DOHH2 (cell line): ENCODE data around the gene RBP7.

ENCODE experiments used
- H3F3A ChIP-seq: fragments of 200-600 bp; sonication (generic), shearing (Covaris generic); 2 replicates; pipeline ENCODE4 v1.6.0; 2016; ENCODE audit warnings: antibody characterized with exemption, mild to moderate bottlenecking; ENCODE audit not compliant: control insufficient read depth, insufficient read depth
- H3K27ac ChIP-seq: fragments of 200-600 bp; sonication (generic); 2 replicates; pipeline ENCODE4 v1.5.1; 2014; ENCODE audit warnings: low read depth, mild to moderate bottlenecking, low read length, moderate library complexity
- H3K27me3 ChIP-seq: fragments of 200-600 bp; sonication (generic); 2 replicates; pipeline ENCODE4 v1.6.1; 2014; ENCODE audit warnings: mild to moderate bottlenecking, low read length, mixed read lengths; ENCODE audit not compliant: control insufficient read depth
- H3K36me3 ChIP-seq: fragments of 200-600 bp; sonication (generic); 2 replicates; pipeline ENCODE4 v1.6.1; 2014; ENCODE audit warnings: mild to moderate bottlenecking, low read length, moderate library complexity, mixed read lengths; ENCODE audit not compliant: control insufficient read depth
- H3K4me1 ChIP-seq: fragments of 200-600 bp; sonication (generic); 2 replicates; pipeline ENCODE4 v1.6.1; 2014; ENCODE audit warnings: mild to moderate bottlenecking, low read length, mixed read lengths; ENCODE audit not compliant: control insufficient read depth
- H3K4me2 ChIP-seq: fragments of 200-600 bp; sonication (generic); 2 replicates; pipeline ENCODE4 v1.6.0; 2014; ENCODE audit warnings: mild to moderate bottlenecking, low read length, moderate library complexity
- H3K4me3 ChIP-seq: fragments of 200-600 bp; sonication (generic); 2 replicates; pipeline ENCODE4 v1.5.1; 2014; ENCODE audit warnings: mild to moderate bottlenecking, low read length, mixed read lengths
- H3K79me2 ChIP-seq: fragments of 200-600 bp; sonication (generic); 2 replicates; pipeline ENCODE4 v1.6.1; 2014; ENCODE audit warnings: mild to moderate bottlenecking, low read length, mixed read lengths; ENCODE audit not compliant: control insufficient read depth
- H3K9me2 ChIP-seq: fragments of 200-600 bp; sonication (generic); replicated peaks from 2 replicates; pipeline ENCODE4 v1.6.1; 2014; ENCODE audit warnings: mild to moderate bottlenecking, low read length, mixed read lengths; ENCODE audit not compliant: control insufficient read depth
- H3K9me3 ChIP-seq: fragments of 200-600 bp; sonication (generic); 2 replicates; pipeline ENCODE4 v1.6.1; 2014; ENCODE audit warnings: antibody characterized with exemption, low read length, mixed read lengths; ENCODE audit not compliant: control insufficient read depth, insufficient read depth
- H4K20me1 ChIP-seq: fragments of 200-600 bp; sonication (generic); 2 replicates; pipeline ENCODE4 v1.6.0; 2014; ENCODE audit warnings: low read depth, mild to moderate bottlenecking, antibody characterized with exemption, low read length, moderate library complexity; ENCODE audit not compliant: control insufficient read depth, insufficient read depth
- CTCF ChIP-seq: fragments of 200-600 bp; sonication (generic); IDR thresholded peaks from one replicate; pipeline ENCODE4 v1.5.1; 2014; ENCODE audit warnings: antibody characterized with exemption, mild to moderate bottlenecking, low read depth, low read length; ENCODE audit not compliant: poor library complexity, severe bottlenecking
- EZH2phosphoT487 ChIP-seq: fragments of 200-600 bp; sonication (generic); IDR thresholded peaks from 2 replicates; pipeline ENCODE4 v1.6.1; 2017; ENCODE audit warnings: borderline replicate concordance, mild to moderate bottlenecking, antibody characterized with exemption, low read length, moderate library complexity, mixed read lengths

RBP7 gene

GRCh38 chr1:9989773-9990172, 7.3 kb upstream of the RBP7 start:
- H3K36me3 ChIP-seq: no peaks in the 10 kb centered on the region
- H3K9me3 ChIP-seq: no peaks in the 10 kb centered on the region
- H3K4me2 ChIP-seq: no peak overlapping the region
- H3K4me3 ChIP-seq: no peak overlapping the region
- no peaks in the 10 kb centered on the region for H3K4me1 ChIP-seq
- H3K79me2 ChIP-seq: no peaks in the 10 kb centered on the region
- H4K20me1 ChIP-seq: no peaks in the 10 kb centered on the region
- TF ChIP-seq CTCF (no peak), EZH2phosphoT487 (no peak)
- H3K27ac ChIP-seq: no peak overlapping the region
- H3K9me2 ChIP-seq: no peaks in the 10 kb centered on the region
- no peaks in the 10 kb centered on the region for H3F3A ChIP-seq
- peaks cover 3% of the 10 kb centered on the region; the same call in 1 of the 2 replicates for H3K27me3 ChIP-seq

DNA sequence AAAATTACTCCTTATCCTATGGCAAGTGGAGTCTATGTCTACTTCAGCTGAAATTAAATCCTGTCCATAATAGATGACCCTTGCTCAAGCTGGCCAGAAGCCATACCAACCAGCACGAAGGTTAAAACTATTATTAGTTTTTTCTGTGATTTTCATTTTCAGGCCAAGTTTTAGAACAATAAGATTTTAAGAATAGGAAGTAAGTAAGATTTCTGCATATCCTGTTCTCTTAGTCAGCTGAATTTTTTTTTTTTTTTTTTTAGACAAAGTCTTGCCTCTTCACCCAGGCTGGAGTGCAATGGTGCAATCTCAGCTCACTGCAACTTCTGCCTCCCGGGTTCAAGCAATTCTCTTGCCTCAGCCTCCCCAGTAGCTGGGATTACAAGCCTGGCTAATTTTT, 6.1 kb upstream of the RBP7 start:
- Histone ChIP-seq H3K9me3 (no peaks in the 10 kb centered on the region), H3K9me2 (no peaks in the 10 kb centered on the region), H3F3A (no peaks in the 10 kb centered on the region), H3K27ac (no peak overlapping the region), H3K4me1 (no peaks in the 10 kb centered on the region), H3K4me3 (no peak overlapping the region), H3K4me2 (no peak overlapping the region), H3K27me3 (peaks cover 3% of the 10 kb centered on the region; the same call in 1 of the 2 replicates), H3K36me3 (no peaks in the 10 kb centered on the region), H3K79me2 (no peaks in the 10 kb centered on the region), H4K20me1 (no peaks in the 10 kb centered on the region)
- TF ChIP-seq EZH2phosphoT487 (no peak), CTCF (no peak)

GRCh38 chr1:9992910-9993309, 4.1 kb upstream of the RBP7 start:
- no peaks in the 10 kb centered on the region for H3K9me2 ChIP-seq
- H3F3A ChIP-seq: no peaks in the 10 kb centered on the region
- H4K20me1 ChIP-seq: 0 out of 2 replicates have a peak, but pooled peaks cover 3% of the 10 kb centered on the region
- no peaks in the 10 kb centered on the region for H3K4me1 ChIP-seq
- no peaks in the 10 kb centered on the region for H3K36me3 ChIP-seq
- no peaks in the 10 kb centered on the region for H3K79me2 ChIP-seq
- peaks cover 10% of the 10 kb centered on the region for H3K27me3 ChIP-seq
- H3K4me3 ChIP-seq: no peak overlapping the region
- TF ChIP-seq CTCF: no peak
- TF ChIP-seq EZH2phosphoT487: no peak
- H3K4me2 ChIP-seq: no peak overlapping the region
- no peak overlapping the region for H3K27ac ChIP-seq
- H3K9me3 ChIP-seq: no peaks in the 10 kb centered on the region
